Tongue (tissue), 2 donors: ENCODE data around the gene VPS37D. TPM values are rescaled to one million over a fixed set of nuclear protein-coding genes. Genes with fewer than 3 reads are reported as not detected.
"Not testable (repeated sequence)": the region's sequence is repeated elsewhere in the genome, so short reads cannot be mapped to it uniquely, and the experiment has no call there.

Experiments used
- DNase-seq: peaks from one replicate; pipeline ENCODE4 v3.0.0-alpha.2; 2015
- total RNA-seq: library from RNA; depleted of rRNA; stranded (reverse); fragments of >200 nt; gene quantifications from one replicate; pipeline ENCODE4 v1.2.3, GENCODE V29; 2014

The VPS37D gene
- total RNA-seq, 1 donor from 2014 or later: 4.2 TPM

DNA sequence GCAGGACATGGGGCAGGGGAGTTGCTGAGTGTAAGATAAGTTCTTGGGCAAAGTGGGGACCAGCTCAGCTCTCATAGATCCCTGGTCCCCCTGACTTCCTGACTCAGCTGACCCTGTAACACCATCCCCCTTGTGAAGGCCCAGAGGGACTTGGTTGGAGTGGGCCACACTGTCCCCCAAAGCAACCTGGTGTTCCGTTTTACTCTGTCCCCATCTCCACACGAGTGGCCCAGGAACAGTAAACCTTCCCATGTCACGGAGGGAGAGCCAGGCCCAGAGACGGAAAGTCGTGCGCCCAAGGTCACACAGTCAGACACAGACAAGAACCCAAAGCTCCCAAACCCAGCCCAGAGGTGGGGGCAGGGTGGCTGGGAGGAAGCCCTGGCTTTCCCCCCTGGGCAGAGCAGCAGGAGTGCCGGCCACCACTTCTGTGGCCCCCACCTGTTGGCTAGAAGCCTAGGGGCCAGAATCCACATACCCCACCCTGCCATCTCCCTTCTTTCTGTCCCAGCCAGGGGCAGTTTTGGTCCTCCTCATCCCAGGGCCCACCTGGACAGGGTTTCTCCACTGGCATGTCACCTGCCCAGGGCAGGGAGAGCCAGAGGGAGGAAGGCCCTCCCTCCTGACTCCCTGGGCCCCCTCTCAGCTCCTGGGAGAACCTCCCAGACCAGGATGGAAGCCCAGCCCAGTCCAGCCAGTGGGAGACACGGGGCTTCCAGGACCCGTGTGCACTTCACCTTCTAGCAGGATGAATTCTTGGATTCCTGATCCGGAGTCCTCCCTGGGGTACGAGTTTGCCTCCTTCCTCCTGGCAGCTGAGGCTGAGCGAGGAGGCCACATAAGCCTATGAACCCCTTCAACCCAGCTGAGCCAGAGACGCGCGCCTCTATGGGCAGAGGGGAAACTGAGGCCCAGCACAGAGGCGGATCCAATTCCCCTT is 20.6 kb upstream of the VPS37D start:
- DNase-seq: no peak

DNA sequence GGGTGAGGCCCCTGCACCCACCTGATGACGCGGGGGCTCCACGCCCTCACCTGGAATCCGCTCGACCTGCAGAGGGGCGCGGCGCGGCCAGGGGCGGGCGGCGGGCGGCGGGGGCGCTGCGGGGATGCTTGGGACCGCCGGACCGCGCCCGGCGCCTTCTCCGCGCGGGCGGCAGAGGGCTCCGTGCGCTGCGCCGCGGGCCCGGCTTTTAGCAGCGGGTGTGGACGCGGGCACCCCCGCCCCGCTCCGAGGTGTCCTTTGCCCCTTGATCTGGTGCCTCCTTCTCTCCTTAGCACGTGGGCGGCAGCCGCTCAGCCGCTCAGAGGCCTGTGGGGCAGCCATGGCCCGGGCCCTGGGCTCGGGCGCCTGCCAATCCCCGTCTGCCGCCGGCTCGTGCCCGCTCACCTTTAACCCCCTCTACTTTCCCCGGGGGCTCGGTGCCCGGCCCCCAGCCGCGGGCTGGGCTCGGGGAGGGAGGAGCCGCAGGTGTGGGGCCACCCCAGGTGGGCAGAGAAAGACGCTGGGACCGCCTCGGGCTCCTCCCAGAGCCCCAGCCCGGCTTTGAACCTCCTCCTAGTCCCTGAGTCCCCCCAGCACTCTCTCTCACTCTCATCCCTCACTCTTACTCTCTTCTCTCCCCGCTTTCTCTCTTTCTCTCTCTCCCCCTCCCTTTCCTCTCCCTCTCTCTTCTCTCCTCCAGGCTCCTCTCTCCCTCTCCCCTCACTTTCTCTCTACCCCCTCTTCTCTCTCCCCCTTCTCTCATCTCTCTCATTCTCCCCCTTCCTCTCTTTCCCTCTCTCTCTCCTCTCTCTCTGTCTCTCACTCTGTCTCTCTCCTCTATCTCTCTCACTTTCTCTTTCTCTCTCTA is 19.7 kb upstream of the VPS37D start:
- DNase-seq: no peak

DNA sequence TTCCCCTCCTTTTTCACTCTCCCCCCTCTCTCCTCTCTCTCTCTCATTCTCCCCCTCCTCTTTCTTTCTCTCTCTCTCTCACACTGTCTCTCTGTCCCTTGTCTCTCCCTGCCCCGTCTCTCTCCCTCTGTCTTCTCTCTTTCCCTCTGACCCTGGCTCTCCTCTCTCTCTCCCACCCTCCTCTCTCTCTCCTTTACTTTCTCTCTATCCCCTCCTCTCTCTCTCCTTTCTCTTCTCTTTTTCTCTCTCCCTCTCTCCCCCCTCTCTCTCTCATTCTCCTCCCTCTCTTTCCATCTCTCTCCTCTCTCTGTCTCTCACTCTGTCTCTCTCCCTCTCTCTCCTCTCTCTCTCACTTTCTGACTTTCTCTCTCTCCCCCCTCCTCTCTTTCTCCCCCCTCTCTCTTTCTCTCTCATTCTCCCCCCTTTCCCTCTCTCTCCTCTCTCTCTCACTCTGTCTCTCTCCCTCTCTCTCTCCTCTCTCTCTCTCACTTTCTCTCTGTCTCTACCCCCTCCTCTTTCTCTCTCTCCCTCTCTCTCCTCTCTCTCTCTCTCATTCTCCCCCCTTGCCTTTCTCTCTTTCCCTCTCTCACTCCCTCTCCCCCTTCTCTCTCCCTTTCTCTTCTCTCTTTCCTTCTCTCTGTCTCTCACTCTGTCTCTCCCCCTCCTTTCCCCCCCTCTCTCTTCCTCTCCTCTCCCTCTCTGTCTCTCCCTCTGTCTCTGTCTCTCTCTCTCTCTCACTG is 18.9 kb upstream of the VPS37D start:
- no peak for DNase-seq

DNA sequence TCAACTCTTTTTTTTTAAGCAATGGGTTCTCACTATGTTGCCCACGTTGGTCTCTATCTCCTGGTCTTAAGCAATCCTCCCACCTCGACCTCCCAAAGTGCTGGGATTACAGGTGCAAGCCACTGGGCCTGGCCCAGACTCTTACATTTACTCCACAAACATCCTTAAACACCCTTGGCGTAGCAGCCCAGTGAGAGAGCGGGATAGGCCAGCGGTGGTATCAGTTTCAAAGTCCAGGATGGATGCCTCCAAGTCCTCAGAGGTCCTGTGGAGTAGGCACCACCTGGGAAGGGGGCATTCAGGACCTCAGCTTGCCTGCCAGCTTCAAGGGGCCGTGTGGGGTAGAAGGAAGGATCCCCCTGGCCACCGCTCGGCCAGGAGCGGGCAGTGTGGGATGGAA is 18.1 kb upstream of the VPS37D start:
- no peak for DNase-seq

DNA sequence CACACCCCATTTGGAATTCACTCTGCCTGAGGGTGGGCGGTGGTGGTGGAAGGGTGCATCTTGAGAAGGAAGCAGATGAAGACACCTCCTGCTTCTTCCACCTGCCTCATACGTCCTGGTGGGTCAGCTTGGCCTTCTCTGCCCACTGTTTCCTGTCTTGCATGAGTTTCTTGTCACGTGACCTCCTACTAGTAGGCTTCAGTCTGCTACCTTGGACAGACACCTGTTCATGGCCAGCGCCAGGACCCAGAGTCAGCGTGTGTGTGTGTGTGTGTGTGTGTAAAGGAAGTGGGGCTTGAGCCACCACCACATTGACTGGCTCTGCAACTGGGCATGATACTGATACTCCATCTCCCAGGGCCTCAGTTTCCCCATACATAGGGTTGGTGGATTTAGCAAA is 17.1 kb upstream of the VPS37D start:
- DNase-seq: no peak

DNA sequence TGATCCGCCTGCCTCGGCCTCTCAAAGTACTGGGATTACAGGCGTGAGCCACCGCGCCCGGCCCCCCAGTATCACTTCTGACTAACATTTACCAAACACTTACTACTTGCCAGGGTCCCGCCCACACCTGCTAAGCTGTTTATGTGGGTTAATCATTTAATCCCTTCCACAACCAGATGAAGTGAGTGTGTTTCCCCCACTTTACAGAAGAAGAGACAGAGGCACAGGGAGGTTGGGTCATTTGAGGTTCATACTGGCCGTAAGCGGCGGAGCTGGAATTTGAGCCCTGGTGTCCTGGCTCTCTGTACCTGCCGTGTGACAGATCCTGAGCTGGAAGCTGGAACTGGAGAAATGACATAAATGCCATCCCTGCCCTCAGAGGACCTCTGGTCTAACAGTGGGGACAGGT is 15.1 kb upstream of the VPS37D start:
- no peak for DNase-seq

DNA sequence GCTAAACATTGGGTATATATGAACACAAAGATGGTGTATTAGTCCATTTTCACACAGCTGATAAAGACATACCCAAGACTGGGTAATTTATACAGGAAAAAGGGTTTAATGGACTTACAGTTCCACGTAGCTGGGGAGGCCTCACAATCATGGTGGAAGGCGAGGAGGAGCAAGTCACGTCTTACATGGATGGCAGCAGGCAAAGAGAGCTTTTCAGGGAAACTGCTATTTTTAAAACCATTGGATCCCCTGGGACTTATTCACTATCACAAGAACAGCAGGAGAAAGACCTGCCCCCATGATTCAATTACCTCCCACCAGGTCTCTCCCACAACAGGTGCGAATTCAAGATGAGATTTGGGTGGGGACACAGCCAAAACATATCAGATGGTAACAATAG is 12.3 kb upstream of the VPS37D start:
- not testable (repeated sequence) for DNase-seq

DNA sequence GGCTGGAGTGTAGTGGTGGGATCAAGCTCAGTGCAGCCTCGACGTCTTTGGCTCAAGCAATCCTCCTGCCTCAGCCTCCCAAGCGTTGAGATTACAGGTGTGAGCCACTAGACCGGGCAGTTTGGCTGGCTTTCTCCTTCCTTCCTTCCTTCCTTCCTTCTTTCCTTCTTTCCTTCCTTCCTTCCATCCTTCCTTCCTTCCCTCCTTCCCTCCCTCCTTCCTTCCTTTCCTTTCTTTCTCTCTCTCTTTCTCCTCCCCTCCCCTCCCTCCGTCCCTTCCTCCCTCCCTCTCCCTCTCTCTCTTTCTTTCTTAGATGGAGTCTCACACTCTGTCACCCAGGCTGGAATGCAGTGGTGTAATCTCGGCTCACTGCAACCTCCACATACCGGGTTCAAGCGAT is 7.6 kb upstream of the VPS37D start:
- DNase-seq: no peak

DNA sequence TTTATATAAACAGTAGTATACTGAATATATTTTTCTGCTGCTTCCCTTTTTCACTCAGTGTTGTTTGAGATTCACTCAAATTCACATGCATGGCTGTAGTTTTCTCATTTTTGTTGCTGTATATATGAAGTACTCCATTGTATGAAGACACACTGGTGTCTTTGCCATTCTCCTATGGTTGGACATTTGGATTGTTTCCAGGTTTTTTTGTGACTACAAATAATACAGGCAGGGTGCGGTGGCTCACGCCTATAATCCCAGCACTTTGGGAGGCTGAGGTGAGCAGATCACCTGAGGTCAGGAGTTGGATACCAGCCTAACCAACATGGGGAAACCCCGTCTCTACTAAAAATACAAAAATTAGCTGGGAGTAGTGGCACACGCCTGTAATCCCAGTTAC is 7.0 kb upstream of the VPS37D start:
- DNase-seq: not testable (repeated sequence)

DNA sequence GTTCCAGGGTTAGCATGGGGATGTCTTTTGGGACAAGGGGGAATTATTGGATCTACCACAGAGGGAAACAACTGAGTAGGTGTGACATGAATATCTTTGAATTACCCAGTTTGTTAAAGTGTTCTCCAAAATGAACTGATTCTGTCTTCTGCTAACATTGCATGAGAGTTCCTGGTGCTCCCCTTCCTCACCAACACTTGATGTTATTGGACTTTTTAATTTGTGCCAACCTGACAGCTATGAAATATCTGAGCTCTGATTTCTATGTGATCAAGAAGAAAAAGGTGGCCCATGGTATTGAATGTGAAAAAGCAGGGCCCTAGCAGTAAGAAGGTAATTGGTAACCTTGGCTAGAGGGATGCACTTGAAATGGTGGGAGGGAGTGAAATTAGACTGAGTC is 4.6 kb upstream of the VPS37D start:
- DNase-seq: no peak

DNA sequence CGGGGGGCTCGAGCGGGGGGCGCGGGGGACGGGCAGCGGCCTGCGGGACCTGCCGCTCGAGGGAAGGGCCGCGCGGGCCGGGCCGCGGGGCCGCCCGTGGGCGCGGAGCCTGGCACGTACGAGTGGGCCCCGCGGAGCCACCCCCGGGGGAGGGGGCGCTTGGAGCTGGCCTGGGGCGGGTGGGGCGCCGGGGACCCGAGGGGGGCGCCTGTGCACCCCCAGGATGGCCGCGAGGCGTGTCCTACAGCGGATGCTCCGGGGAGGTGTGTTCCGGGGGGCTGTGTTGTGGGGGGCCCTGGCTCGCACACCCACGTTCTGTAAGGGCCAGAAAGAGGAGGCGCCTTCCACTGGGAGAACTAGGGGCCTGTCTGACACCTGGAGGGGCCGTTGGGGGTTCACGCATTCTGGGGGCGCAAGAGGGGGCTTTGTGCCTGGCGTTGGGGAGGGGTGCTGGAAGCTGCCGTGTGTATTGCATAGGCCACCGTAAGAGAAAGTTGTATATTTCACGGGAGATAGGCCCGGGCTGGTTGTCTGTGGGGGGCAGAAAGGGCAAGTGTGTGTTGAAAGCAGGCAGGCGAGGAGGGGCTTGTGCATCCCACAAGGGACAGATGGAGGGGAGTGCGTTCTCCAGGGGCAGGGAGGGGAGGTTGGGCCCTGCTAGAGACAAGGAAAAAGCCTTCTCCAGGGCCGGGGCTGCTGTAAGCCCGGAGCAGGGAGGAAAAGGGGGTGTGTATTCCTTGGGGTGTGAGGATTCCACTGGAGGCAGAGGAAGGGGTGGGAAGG is 663 bp downstream of the VPS37D start:
- DNase-seq: peak; percentile 18

DNA sequence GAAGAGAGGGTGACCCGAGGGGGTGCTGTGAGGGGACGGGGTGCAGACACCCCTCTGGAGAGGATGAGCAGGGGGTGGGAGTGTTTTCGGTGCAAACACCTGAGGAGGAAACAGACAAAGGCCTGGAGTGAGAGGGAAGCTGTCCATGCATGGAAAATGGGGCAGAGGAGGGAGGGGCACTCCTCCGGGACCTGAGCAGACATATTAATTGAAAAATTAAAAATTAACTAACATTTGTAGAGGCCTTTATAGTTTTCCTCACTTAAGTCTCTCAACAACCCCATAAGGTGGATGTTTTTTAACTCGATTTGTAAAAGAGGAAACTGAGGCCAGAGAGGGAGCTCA is 1.2 kb downstream of the VPS37D start:
- no peak for DNase-seq

DNA sequence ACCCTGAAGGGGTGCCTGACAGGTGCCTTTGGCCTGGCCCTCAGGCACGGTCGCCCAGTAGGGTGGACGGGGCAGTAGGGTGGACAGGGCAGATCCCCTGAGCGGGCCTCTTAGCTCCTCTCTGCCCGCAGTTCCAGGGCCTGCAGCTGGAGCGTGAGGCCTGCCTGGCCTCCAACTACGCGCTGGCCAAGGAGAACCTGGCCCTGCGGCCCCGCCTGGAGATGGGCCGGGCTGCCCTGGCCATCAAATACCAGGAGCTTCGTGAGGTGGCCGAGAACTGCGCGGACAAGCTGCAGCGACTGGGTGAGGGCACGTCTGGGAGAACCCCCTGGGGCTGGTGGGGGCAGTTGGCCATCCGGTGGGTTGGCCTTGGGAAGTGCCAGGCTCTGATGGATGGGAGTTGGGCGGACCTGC is 1.7 kb downstream of the VPS37D start:
- no peak for DNase-seq

DNA sequence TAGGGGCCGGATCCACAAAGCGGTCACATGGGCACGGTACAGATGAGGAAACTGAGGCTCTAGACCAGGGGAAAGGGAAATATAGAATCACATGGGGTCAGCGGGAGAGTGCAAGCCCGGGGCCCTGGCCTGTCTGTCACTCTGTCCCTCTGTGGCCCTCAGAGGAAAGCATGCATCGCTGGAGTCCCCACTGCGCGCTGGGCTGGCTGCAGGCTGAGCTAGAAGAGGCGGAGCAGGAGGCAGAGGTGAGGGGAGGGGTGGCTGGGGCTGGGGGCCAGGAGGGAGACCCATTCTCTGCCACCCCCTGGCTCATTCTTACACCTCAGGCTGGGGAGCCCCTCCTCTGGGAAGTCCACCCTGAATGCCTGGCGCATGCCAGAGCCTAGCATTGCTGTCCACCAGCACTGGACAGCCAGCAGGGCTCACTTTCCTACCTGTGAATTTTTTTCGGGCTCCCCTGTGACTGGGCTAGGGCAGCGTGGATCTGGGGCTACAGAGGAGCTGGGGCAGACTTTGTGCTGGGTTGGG is 2.3 kb downstream of the VPS37D start:
- no peak for DNase-seq

DNA sequence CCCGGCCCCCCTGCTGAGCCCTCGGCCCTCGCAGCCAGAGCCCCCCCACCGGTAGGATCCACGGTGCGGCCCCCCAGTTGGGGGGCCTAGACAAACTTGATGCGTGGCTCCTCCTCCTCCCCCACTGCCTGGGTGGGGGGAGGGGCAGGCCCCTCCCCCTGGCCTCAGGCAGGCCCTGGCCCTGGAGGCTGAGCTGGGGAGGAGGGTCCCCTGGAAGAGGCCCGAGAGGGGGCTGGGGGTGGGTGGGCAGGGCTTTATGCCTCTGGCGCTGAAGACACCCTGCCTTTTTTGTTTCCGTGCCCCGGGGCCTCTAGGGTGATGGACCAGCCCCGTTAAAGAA is 3.7 kb downstream of the VPS37D start:
- DNase-seq: no peak

DNA sequence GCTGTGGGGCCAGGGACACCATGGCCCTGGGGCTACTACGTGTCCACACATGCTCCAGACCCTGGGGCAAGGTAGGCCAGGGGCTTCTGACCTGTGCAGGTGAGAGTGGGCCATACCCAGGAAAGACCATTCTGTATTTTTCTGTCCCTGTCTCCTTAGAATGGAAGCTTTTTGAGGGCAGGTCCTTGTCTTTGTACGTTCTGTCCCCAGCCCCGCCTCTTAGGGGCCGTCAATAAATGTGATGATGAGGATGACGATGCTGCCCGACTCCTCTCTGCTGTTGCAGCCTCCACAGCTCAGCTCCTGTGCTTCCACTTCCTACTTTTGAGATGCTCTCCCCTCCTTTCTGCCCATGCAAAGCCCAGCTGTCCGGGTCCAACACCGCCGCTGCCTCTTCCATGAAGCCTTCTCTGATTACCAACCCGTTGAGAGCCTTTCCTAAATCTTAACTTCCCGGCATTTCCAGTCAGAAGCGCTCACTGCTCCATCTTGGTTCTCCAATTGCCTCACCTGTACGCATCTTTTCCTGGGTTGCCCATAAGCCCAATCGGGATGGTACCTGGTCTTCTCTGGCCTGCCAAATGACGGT is 4.3 kb downstream of the VPS37D start:
- no peak for DNase-seq

DNA sequence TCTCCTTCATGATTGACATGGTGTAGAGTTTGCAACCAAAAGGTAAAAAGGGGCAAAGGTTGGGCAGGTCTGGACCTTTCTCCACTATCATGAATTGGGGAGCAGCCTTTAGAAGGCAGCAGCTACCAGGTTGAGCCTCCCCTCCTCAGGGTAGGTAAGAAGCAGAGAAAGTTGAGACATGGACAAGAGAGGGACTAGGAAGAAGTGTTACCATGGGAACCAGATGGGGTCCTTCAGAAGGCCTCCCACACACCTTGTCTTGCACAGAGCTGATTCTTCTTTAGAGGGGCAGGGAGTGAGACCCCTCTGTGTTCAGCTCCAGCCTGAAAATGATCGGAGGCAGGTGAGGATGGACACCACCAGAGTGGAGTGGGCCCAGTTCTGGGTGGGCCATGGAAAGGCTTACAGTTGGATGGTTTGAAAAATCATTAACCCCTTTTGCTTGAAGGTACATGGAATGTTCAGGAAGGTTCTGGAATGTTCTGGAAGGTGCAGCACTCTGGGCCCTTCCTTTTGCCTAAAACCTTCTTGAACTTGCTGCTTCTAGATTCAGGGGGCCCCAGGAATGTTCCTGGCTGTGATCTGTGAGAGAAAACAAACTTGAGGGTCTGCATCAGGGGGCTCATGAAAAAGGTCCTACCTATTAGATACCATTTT is 7.0 kb downstream of the VPS37D start:
- no peak for DNase-seq

DNA sequence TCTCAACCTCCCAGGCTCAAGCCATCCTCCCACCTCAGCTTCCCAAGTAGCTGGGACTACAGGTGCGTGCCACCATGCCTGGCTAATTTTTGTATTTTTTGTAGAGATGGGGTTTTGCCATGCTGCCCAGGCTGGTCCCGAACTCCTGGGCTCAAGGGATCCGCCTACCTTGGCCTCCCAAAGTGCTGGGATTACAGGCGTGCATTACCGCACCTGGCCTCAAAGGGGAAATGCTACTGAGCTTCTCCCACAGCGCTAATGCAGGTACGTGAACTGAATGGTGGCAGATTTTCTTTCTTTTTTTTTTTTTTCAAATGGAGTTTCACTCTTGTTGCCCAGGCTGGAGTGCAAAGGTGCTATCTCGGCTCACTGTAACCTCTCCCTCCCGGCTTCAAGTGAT is 8.4 kb downstream of the VPS37D start:
- not testable (repeated sequence) for DNase-seq

DNA sequence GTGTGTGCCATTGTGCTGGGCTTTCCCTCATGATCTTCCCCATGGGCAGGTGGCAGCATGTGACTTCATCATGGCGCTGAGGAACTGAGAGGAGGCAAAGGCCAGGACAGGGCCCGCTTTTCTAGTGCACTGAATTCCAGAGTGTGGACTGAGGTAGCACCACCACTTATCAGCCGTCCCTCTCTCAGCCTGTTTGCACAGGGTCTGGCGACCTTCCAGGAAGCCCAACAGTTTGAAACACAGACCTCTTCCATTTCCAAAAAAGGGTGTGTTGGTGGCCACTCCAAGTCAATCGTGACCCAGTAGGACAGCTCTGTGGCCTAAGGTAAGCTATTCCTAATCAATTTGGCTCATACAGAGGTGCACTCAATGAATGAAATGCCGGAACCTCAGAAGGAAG is 11.2 kb downstream of the VPS37D start:
- DNase-seq: no peak

DNA sequence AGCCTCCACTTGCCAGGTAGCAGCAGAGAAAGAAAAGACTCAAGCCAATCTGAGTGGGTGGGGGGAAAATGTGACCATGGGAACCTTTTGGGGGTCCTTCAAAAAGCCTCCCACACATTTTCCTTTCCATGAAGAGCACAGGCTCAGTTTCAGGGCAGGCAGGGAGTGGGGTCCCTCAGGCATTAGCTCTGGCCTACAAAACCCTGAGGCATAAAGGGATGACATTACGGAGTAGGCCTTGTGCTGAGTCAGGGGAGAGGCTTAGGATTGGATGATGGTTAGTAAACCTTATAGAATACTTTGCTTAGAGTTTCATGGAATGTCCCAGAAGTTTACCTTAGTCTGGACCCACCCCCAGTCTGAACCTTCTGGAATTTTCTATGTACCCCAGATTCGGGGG is 12.1 kb downstream of the VPS37D start:
- no peak for DNase-seq

DNA sequence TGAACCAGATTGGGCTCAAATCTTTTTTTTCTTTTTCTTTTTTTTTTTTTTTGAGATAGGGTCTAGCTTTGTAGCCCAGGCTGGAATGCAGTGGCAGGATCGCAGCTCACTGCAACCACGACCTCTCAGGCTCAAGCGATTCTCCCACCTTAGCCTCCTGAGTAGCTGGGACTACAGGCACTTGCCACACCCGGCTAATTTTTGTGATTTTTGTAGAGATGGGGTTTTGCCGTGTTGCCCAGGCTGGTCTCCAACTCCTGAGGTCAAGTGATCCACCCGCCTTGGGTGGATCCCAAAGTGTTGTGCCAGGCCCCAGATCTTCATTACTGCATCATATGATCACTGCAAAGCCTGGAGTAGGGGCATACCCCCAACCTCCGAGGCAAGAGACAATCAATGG is 12.9 kb downstream of the VPS37D start:
- DNase-seq: no peak
